Colonic mucosa (tissue), 4 donors: ENCODE measurements around the gene NLRP9. TPM values are rescaled to one million over a fixed set of nuclear protein-coding genes. Genes with fewer than 3 reads are reported as not detected.
"Not testable (repeated sequence)": the region's sequence is repeated elsewhere in the genome, so short reads cannot be mapped to it uniquely, and the experiment has no call there.

Source experiments
- DNase-seq: peaks from one replicate; pipeline ENCODE4 v3.0.0-alpha.2; 2020
- H3K27ac ChIP-seq: fragments of 200-600 bp; one replicate; pipeline ENCODE4 v1.8.0; 2021
- H3K27me3 ChIP-seq: fragments of 200-600 bp; one replicate; pipeline ENCODE4 v1.8.0; 2021
- H3K36me3 ChIP-seq: fragments of 200-600 bp; one replicate; pipeline ENCODE4 v1.8.0; 2021
- H3K4me1 ChIP-seq: fragments of 200-600 bp; one replicate; pipeline ENCODE4 v1.8.0; 2021; ENCODE audit warnings: mild to moderate bottlenecking
- H3K4me3 ChIP-seq: fragments of 200-600 bp; one replicate; pipeline ENCODE4 v1.8.0; 2021
- H3K9ac ChIP-seq, 2 donors: one replicate each; pipeline ENCODE4 v1.7.0; 2013; ENCODE audit warnings: control low read depth in 2 of 2, low read depth in 2 of 2, low read length in 2 of 2
- H3K9me3 ChIP-seq: fragments of 200-600 bp; one replicate; pipeline ENCODE4 v1.8.0; 2021
- CTCF ChIP-seq: fragments of 200-600 bp; IDR thresholded peaks from one replicate; pipeline ENCODE4 v1.8.0; 2022; ENCODE audit warnings: antibody characterized with exemption, mild to moderate bottlenecking
- intact Hi-C: fragments of 100-400 bp; cut with DNase I; formaldehyde crosslinking; loops from one replicate; pipeline ENCODE4 v1.14.1; 2022
- total RNA-seq, 2 donors: library from RNA; stranded (reverse); fragmentation: NEBNext Ultra II Directional in 1 of 2; extraction: Animal tissue kit (Norgen Biotek cat#: 25700) in 1 of 2; gene quantifications; one replicate each; pipeline ENCODE4 v1.2.1, GENCODE V29; 2021
- donor health status: healthy.
- donor health status: DM: no; HTN: no; CAD: no.
- donor health status: DM: no; HTN: no; CAD: no.

Gene NLRP9
- total RNA-seq, result not detected

- no peak within 1 kb of the TSS for H3K4me3 ChIP-seq
- H3K4me1 ChIP-seq, result no peaks in the 10 kb centered on the region
- intact Hi-C loops, result no loop called here
- no peak within 1 kb of the TSS for H3K27ac ChIP-seq
- no peak for DNase-seq
- H3K36me3 ChIP-seq, result no peaks in the 10 kb centered on the region
- H3K9ac ChIP-seq, result no peak within 1 kb of the TSS
- no peaks in the 10 kb centered on the region for H3K9me3 ChIP-seq
- no peak for TF ChIP-seq CTCF
- no peaks in the 10 kb centered on the region for H3K27me3 ChIP-seq
These were observed at the start of gene NLRP9 for GRCh38 chr19:55738302-55738701. TSS of gene NLRP9 (minus strand) at chr19:55738402. CDS start at chr19:55738374, 28 bp downstream.

GRCh38 chr19:55781112-55781511, 42.9 kb upstream of the NLRP9 start:
- no peaks in the 10 kb centered on the region for H3K36me3 ChIP-seq
- H3K4me3 ChIP-seq, result no peak overlapping the region
- no peak for DNase-seq
- H3K9ac ChIP-seq, result no peak overlapping the region
- H3K4me1 ChIP-seq, result no peaks in the 10 kb centered on the region
- no peaks in the 10 kb centered on the region for H3K9me3 ChIP-seq
- intact Hi-C loops, result no loop called here
- TF ChIP-seq CTCF, result no peak
- H3K27me3 ChIP-seq, result no peaks in the 10 kb centered on the region
- no peak overlapping the region for H3K27ac ChIP-seq

- Histone ChIP-seq H3K9ac (no peak overlapping the region), H3K4me1 (no peaks in the 10 kb centered on the region), H3K4me3 (no peak overlapping the region), H3K27ac (no peak overlapping the region), H3K9me3 (no peaks in the 10 kb centered on the region), H3K36me3 (no peaks in the 10 kb centered on the region), H3K27me3 (no peaks in the 10 kb centered on the region)
- no peak for TF ChIP-seq CTCF
- intact Hi-C loops, result no loop called here
- no peak for DNase-seq
These were observed 40.1 kb upstream of the NLRP9 start for GRCh38 chr19:55778331-55778730.

- Histone ChIP-seq H3K27me3 (no peaks in the 10 kb centered on the region), H3K27ac (no peak overlapping the region), H3K4me3 (no peak overlapping the region), H3K9ac (no peak overlapping the region), H3K4me1 (no peaks in the 10 kb centered on the region), H3K36me3 (no peaks in the 10 kb centered on the region), H3K9me3 (no peaks in the 10 kb centered on the region)
- no peak for TF ChIP-seq CTCF
- intact Hi-C loops, result no loop called here
- no peak for DNase-seq
These were observed 39.3 kb upstream of the NLRP9 start for GRCh38 chr19:55777528-55777927.

GRCh38 chr19:55769632-55770031, 31.4 kb upstream of the NLRP9 start:
- intact Hi-C loops, H3K27me3 ChIP-seq: not testable (repeated sequence)

GRCh38 chr19:55768818-55769217, 30.6 kb upstream of the NLRP9 start, which contains the start of gene RFPL4AL1:
TSS of gene RFPL4AL1 (plus strand) at chr19:55769118. CDS start at chr19:55771805, 2,687 bp downstream.
- H3K4me3 ChIP-seq, DNase-seq, H3K4me1 ChIP-seq, H3K36me3 ChIP-seq, H3K27me3 ChIP-seq, H3K27ac ChIP-seq, intact Hi-C loops, H3K9me3 ChIP-seq, H3K9ac ChIP-seq: not testable (repeated sequence)

More at GRCh38 chr19:55769632-55770031, 31.4 kb upstream of the NLRP9 start:
- not testable (repeated sequence) for H3K4me1 ChIP-seq, H3K4me3 ChIP-seq, DNase-seq, H3K9me3 ChIP-seq, H3K36me3 ChIP-seq, H3K27ac ChIP-seq, H3K9ac ChIP-seq

- H3K27ac ChIP-seq, result no peak overlapping the region
- H3K9ac ChIP-seq, result no peak overlapping the region
- no peak for TF ChIP-seq CTCF
- intact Hi-C loops, result no loop called here
- H3K36me3 ChIP-seq, result no peaks in the 10 kb centered on the region
- H3K9me3 ChIP-seq, result no peaks in the 10 kb centered on the region
- no peak for DNase-seq
- no peaks in the 10 kb centered on the region for H3K4me1 ChIP-seq
- no peak overlapping the region for H3K4me3 ChIP-seq
- H3K27me3 ChIP-seq, result no peaks in the 10 kb centered on the region
These were observed 28.3 kb upstream of the NLRP9 start for GRCh38 chr19:55766466-55766865.

GRCh38 chr19:55758797-55759196, 20.6 kb upstream of the NLRP9 start, which contains the start of gene RFPL4A:
TSS of gene RFPL4A (plus strand) at chr19:55759097. CDS start at chr19:55761801, 2,704 bp downstream.
- H3K27ac ChIP-seq, H3K36me3 ChIP-seq, H3K4me1 ChIP-seq, H3K9ac ChIP-seq, H3K4me3 ChIP-seq, intact Hi-C loops, DNase-seq, H3K27me3 ChIP-seq, H3K9me3 ChIP-seq: not testable (repeated sequence)

- H3K9ac ChIP-seq, H3K36me3 ChIP-seq, DNase-seq, intact Hi-C loops, H3K27ac ChIP-seq, H3K4me3 ChIP-seq, H3K9me3 ChIP-seq, H3K4me1 ChIP-seq, H3K27me3 ChIP-seq: not testable (repeated sequence)
These were observed 18.6 kb upstream of the NLRP9 start for GRCh38 chr19:55756808-55757207.
